Measurements from ENCODE around the gene USP9X. TPM values are rescaled to one million over a fixed set of nuclear protein-coding genes. Genes with fewer than 3 reads are reported as not detected.

The USP9X gene
- total RNA-seq, 1 experiment from 2014 or later, result 163 TPM

- no peaks in the 10 kb centered on the region for H3K9me3 Mint-ChIP-seq
- ATAC-seq, result no peak
- no peak overlapping the region for H3K27ac Mint-ChIP-seq
- H3K36me3 Mint-ChIP-seq, result no peaks in the 10 kb centered on the region
- ChIA-PET POLR2A (no interaction called here), CTCF (no interaction called here)
- no peak for TF ChIP-seq E2F5 (CRISPR knock-in tag; IDR thresholded peaks at IDR 0.05)
- TF ChIP-seq NFYB (CRISPR knock-in tag; conservative IDR thresholded peaks at IDR 0.05; ENCODE audit: low read depth), result no peak
- no peak for TF ChIP-seq ZMAT4 (CRISPR knock-in tag; IDR thresholded peaks at IDR 0.05)
- TF ChIP-seq SMAD3 (CRISPR knock-in tag; IDR thresholded peaks at IDR 0.05; ENCODE audit: borderline replicate concordance), result no peak
- TF ChIP-seq AFF4 (CRISPR knock-in tag; IDR thresholded peaks at IDR 0.05; ENCODE audit: borderline replicate concordance), result no peak
- peaks cover 8% of the 10 kb centered on the region; the same call in 1 of the 2 replicates for H3K4me1 Mint-ChIP-seq
- no peak overlapping the region for H3K4me3 Mint-ChIP-seq
- no peaks in the 10 kb centered on the region for H3K27me3 Mint-ChIP-seq (ENCODE audit: low read depth)
- DNase-seq (ENCODE audit: low spot score), result no peak
These were observed 21.2 kb upstream of the USP9X start for GRCh38 chrX:41064018-41064417.

- Mint-ChIP-seq H3K36me3 (no peaks in the 10 kb centered on the region), H3K4me1 (peaks cover 5% of the 10 kb centered on the region; the same call in 1 of the 2 replicates), H3K9me3 (no peaks in the 10 kb centered on the region), H3K4me3 (no peak overlapping the region), H3K27ac (no peak overlapping the region), H3K27me3 (ENCODE audit: low read depth) (no peaks in the 10 kb centered on the region)
- DNase-seq (ENCODE audit: low spot score), result no peak
- no peak for ATAC-seq
- ChIA-PET POLR2A (no interaction called here), CTCF (no interaction called here)
- TF ChIP-seq USF2 (CRISPR knock-in tag; IDR thresholded peaks at IDR 0.05), result no peak
- TF ChIP-seq SMAD4 (CRISPR knock-in tag; IDR thresholded peaks at IDR 0.05), result no peak
- no peak for TF ChIP-seq E2F5 (CRISPR knock-in tag; IDR thresholded peaks at IDR 0.05)
- TF ChIP-seq ZNF532 (CRISPR knock-in tag; IDR thresholded peaks at IDR 0.05; ENCODE audit: borderline replicate concordance), result no peak
- no peak for TF ChIP-seq CTCF (IDR thresholded peaks at IDR 0.05)
- TF ChIP-seq TP53 (CRISPR knock-in tag; IDR thresholded peaks at IDR 0.05), result no peak
- TF ChIP-seq ZNF512 (CRISPR knock-in tag; IDR thresholded peaks at IDR 0.05; ENCODE audit: borderline replicate concordance), result no peak
- no peak for TF ChIP-seq NFE2L1 (CRISPR knock-in tag; IDR thresholded peaks at IDR 0.05)
- no peak for TF ChIP-seq CREM (CRISPR knock-in tag; IDR thresholded peaks at IDR 0.05)
- TF ChIP-seq ZNF423 (CRISPR knock-in tag; IDR thresholded peaks at IDR 0.05), result no peak
- no peak for TF ChIP-seq IRF1 (CRISPR knock-in tag; IDR thresholded peaks at IDR 0.05)
- no peak for TF ChIP-seq PRRX2 (CRISPR knock-in tag; IDR thresholded peaks at IDR 0.05)
- no peak for TF ChIP-seq KAT7 (CRISPR knock-in tag; IDR thresholded peaks at IDR 0.05; ENCODE audit: borderline replicate concordance)
- TF ChIP-seq NFATC4 (CRISPR knock-in tag; IDR thresholded peaks at IDR 0.05), result no peak
- no peak for TF ChIP-seq ZBTB21 (CRISPR knock-in tag; IDR thresholded peaks at IDR 0.05; ENCODE audit: borderline replicate concordance)
- no peak for TF ChIP-seq CBFB (CRISPR knock-in tag; IDR thresholded peaks at IDR 0.05; ENCODE audit: low read depth)
These were observed 18.9 kb upstream of the USP9X start for GRCh38 chrX:41066391-41066790.
